GM23338 (cell line): ENCODE measurements around the gene EIF4G3. TPM values are rescaled to one million over a fixed set of nuclear protein-coding genes. Genes with fewer than 3 reads are reported as not detected.

Source experiments
- ATAC-seq: fragments of 200-7000 bp; cut with Tn5 transposase; 3 replicates; pipeline ENCODE4 v1.9.1; 2020
- DNase-seq: peaks from one replicate; pipeline ENCODE4 v3.0.0-alpha.2; 2015; ENCODE audit warnings: low spot score
- H2AFZ ChIP-seq: fragments of 200-600 bp; sonication (generic); 2 replicates; pipeline ENCODE4 v1.8.0; 2016; ENCODE audit warnings: antibody characterized with exemption, mild to moderate bottlenecking, moderate library complexity
- H3F3A ChIP-seq: fragments of 200-600 bp; sonication (generic); replicated peaks from 2 replicates; pipeline ENCODE4 v1.8.0; 2017; ENCODE audit warnings: antibody characterized with exemption, mixed run types, low read depth
- H3K27ac ChIP-seq: fragments of 200-600 bp; sonication (generic); 2 replicates; pipeline ENCODE4 v1.6.1; 2016; ENCODE audit warnings: low read depth
- H3K27me3 ChIP-seq: fragments of 200-600 bp; sonication (generic); 2 replicates; pipeline ENCODE4 v1.8.0; 2016; ENCODE audit warnings: mild to moderate bottlenecking, mixed run types, moderate library complexity; ENCODE audit not compliant: insufficient read depth
- H3K36me3 ChIP-seq: fragments of 200-600 bp; sonication (generic); 2 replicates; pipeline ENCODE4 v1.8.0; 2016; ENCODE audit warnings: mild to moderate bottlenecking; ENCODE audit not compliant: insufficient read depth
- H3K4me1 ChIP-seq: fragments of 200-600 bp; sonication (generic); 2 replicates; pipeline ENCODE4 v1.8.0; 2016; ENCODE audit warnings: mild to moderate bottlenecking, moderate library complexity; ENCODE audit not compliant: insufficient read depth
- H3K4me2 ChIP-seq: fragments of 200-600 bp; sonication (generic); 2 replicates; pipeline ENCODE4 v1.7.1; 2017; ENCODE audit warnings: mixed run types
- H3K4me3 ChIP-seq: fragments of 200-600 bp; sonication (generic); 2 replicates; pipeline ENCODE4 v1.6.1; 2016; ENCODE audit warnings: mixed run types
- H3K79me2 ChIP-seq: fragments of 200-600 bp; sonication (generic); replicated peaks from 2 replicates; pipeline ENCODE4 v1.8.0; 2017; ENCODE audit warnings: mild to moderate bottlenecking; ENCODE audit not compliant: insufficient read depth
- H3K9me2 ChIP-seq: fragments of 200-600 bp; sonication (generic); 2 replicates; pipeline ENCODE4 v1.8.0; 2017; ENCODE audit not compliant: insufficient read depth
- H4K20me1 ChIP-seq: fragments of 200-600 bp; sonication (generic); replicated peaks from 2 replicates; pipeline ENCODE4 v1.8.0; 2017; ENCODE audit warnings: mild to moderate bottlenecking; ENCODE audit not compliant: insufficient read depth
- H3K27ac Mint-ChIP-seq: 2 replicates; pipeline ENCODE4 v1.8.0; 2020; ENCODE audit warnings: inconsistent platforms, mild to moderate bottlenecking, moderate library complexity, mixed read lengths
- H3K27me3 Mint-ChIP-seq: 3 replicates; pipeline ENCODE4 v1.8.0; 2022; ENCODE audit warnings: low read depth, mild to moderate bottlenecking, moderate library complexity, mixed read lengths, inconsistent platforms; ENCODE audit not compliant: insufficient read depth, poor library complexity
- H3K36me3 Mint-ChIP-seq: 3 replicates; pipeline ENCODE4 v1.8.0; 2021; ENCODE audit warnings: low read depth, mild to moderate bottlenecking, inconsistent platforms, moderate library complexity, mixed read lengths
- H3K4me1 Mint-ChIP-seq: 3 replicates; pipeline ENCODE4 v1.8.0; 2020; ENCODE audit warnings: mild to moderate bottlenecking, inconsistent platforms, mixed read lengths
- H3K4me3 Mint-ChIP-seq: 3 replicates; pipeline ENCODE4 v1.8.0; 2021; ENCODE audit warnings: moderate library complexity, mild to moderate bottlenecking, inconsistent platforms, mixed read lengths
- H3K9me3 Mint-ChIP-seq: 3 replicates; pipeline ENCODE4 v1.8.0; 2020; ENCODE audit warnings: moderate library complexity, mild to moderate bottlenecking, inconsistent platforms, mixed read lengths
- CREB1 ChIP-seq: fragments of 250-450 bp; sonication (Bioruptor Pico); IDR thresholded peaks from 2 replicates; pipeline ENCODE4 v1.5.0; 2020; ENCODE audit warnings: low read depth, mild to moderate bottlenecking, moderate library complexity
- CTCF ChIP-seq, 2 experiments: fragments of 200-600 bp in 1 of 2; sonication (generic) in 1 of 2; conservative IDR thresholded peaks; 2 replicates each; pipeline versions ENCODE4 v1.5.1 to v1.6.1; 2016 to 2017; ENCODE audit warnings: antibody characterized with exemption in 2 of 2, low read depth in 2 of 2, mild to moderate bottlenecking in 2 of 2, moderate library complexity in 1 of 2
- ETS1 ChIP-seq: IDR thresholded peaks from 2 replicates; pipeline ENCODE4 v1.6.1; 2016; ENCODE audit warnings: antibody characterized with exemption
- EZH2 ChIP-seq: fragments of 200-600 bp; sonication (generic); IDR thresholded peaks from one replicate; pipeline ENCODE4 v1.8.0; 2017; ENCODE audit warnings: antibody characterized with exemption, mild to moderate bottlenecking, low read depth; ENCODE audit not compliant: unreplicated experiment
- EZH2phosphoT487 ChIP-seq: fragments of 200-600 bp; sonication (generic); IDR thresholded peaks from one replicate; pipeline ENCODE4 v1.8.1; 2018; ENCODE audit warnings: antibody characterized with exemption; ENCODE audit not compliant: unreplicated experiment
- JUNB ChIP-seq: IDR thresholded peaks from one replicate; pipeline ENCODE4 v1.6.1; 2016; ENCODE audit warnings: antibody characterized with exemption; ENCODE audit not compliant: unreplicated experiment
- NANOG ChIP-seq: IDR thresholded peaks from 2 replicates; pipeline ENCODE4 v1.6.1; 2016; ENCODE audit warnings: antibody characterized with exemption, borderline replicate concordance
- POLR2AphosphoS5 ChIP-seq: IDR thresholded peaks from 2 replicates; pipeline ENCODE4 v1.6.1; 2016; ENCODE audit warnings: antibody characterized with exemption, low read depth
- REST ChIP-seq: IDR thresholded peaks from one replicate; pipeline ENCODE4 v1.6.1; 2018; ENCODE audit warnings: antibody characterized with exemption; ENCODE audit not compliant: unreplicated experiment
- STAT1 ChIP-seq: IDR thresholded peaks from one replicate; pipeline ENCODE4 v1.6.1; 2016; ENCODE audit warnings: antibody characterized with exemption; ENCODE audit not compliant: unreplicated experiment
- ZNF114 ChIP-seq: fragments of 250-450 bp; sonication (Bioruptor Pico); IDR thresholded peaks from 2 replicates; pipeline ENCODE4 v1.5.0; 2020; ENCODE audit warnings: mild to moderate bottlenecking, moderate library complexity
- ZNF331 ChIP-seq: fragments of 250-450 bp; sonication (Bioruptor Pico); IDR thresholded peaks from 2 replicates; pipeline ENCODE4 v1.5.0; 2020; ENCODE audit warnings: low read depth, mild to moderate bottlenecking, moderate library complexity
- ZNF462 ChIP-seq: fragments of 250-450 bp; sonication (Bioruptor Pico); IDR thresholded peaks from 2 replicates; pipeline ENCODE4 v1.5.0; 2020; ENCODE audit warnings: mild to moderate bottlenecking, moderate library complexity
- polyA plus RNA-seq: library from polyadenylated mRNA; unstranded; fragments of >200 nt; fragmentation: Nextera tagmentation; extraction: Ambion mirVana; gene quantifications from 2 replicates; pipeline ENCODE4 v1.2.1, GENCODE V29; 2016
- total RNA-seq: library from RNA; depleted of rRNA; stranded (reverse); fragments of >200 nt; shearing (Covaris generic); gene quantifications from 2 replicates; pipeline ENCODE4 v1.2.3, GENCODE V29; 2014

EIF4G3 gene
- total and polyA plus RNA-seq, 2 experiments from 2014 or later: 37.9 to 68.1 TPM

GRCh38 chr1:21157868-21158267, 18.8 kb downstream of the EIF4G3 start:
- Mint-ChIP-seq H3K27ac (no peak overlapping the region), H3K27me3 (no peaks in the 10 kb centered on the region), H3K4me3 (no peak overlapping the region), H3K9me3 (no peaks in the 10 kb centered on the region), H3K4me1 (peaks cover 6% of the 10 kb centered on the region; the same call in 2 of the 3 replicates), H3K36me3 (peaks cover 22% of the 10 kb centered on the region)
- H4K20me1 ChIP-seq: peaks cover 62% of the 10 kb centered on the region
- no peak overlapping the region for H3K4me2 ChIP-seq
- DNase-seq (no peak), ATAC-seq (no peak)
- H3K27ac ChIP-seq: peak overlapping the region; percentile 39; the same call in 1 of the 2 replicates
- no peaks in the 10 kb centered on the region for H3K4me1 ChIP-seq
- H3F3A ChIP-seq: no peaks in the 10 kb centered on the region
- no peak overlapping the region for H3K4me3 ChIP-seq
- H3K36me3 ChIP-seq: peaks cover 9% of the 10 kb centered on the region; the same call in 1 of the 2 replicates
- no peaks in the 10 kb centered on the region for H3K27me3 ChIP-seq
- peaks cover 100% of the 10 kb centered on the region for H3K79me2 ChIP-seq
- no peak overlapping the region for H2AFZ ChIP-seq
- no peaks in the 10 kb centered on the region for H3K9me2 ChIP-seq
- TF ChIP-seq EZH2phosphoT487 (no peak), EZH2 (no peak), POLR2AphosphoS5 (no peak), NANOG (no peak), ETS1 (no peak), ZNF462 (CRISPR knock-in tag) (no peak), REST (no peak), CREB1 (CRISPR knock-in tag) (no peak), JUNB (no peak), ZNF331 (CRISPR knock-in tag) (no peak), CTCF (conservative IDR thresholded peaks at IDR 0.05; ENCODE audit: low read depth in 2 of 2) (no peak), STAT1 (no peak), ZNF114 (no peak)
